Thyroid gland (tissue), 4 donors: ENCODE measurements around the gene ORMDL3. TPM values are rescaled to one million over a fixed set of nuclear protein-coding genes. Genes with fewer than 3 reads are reported as not detected.
"Not testable (repeated sequence)": the region's sequence is repeated elsewhere in the genome, so short reads cannot be mapped to it uniquely, and the experiment has no call there.

Experiments used
- DNase-seq, 2 donors: peaks; one replicate each; pipeline ENCODE4 v3.0.0-alpha.2; 2019
- H3K27ac ChIP-seq, 3 donors: fragments of 200-600 bp; sonication (generic); 1 replicate in 2 of 3; 2 replicates in 1 of 3; pipeline ENCODE4 v1.5.1; 2016 to 2019; ENCODE audit warnings: mild to moderate bottlenecking in 1 of 3, moderate library complexity in 1 of 3
- H3K27me3 ChIP-seq: fragments of 200-600 bp; sonication (generic); one replicate; pipeline ENCODE4 v1.5.1; 2019
- H3K36me3 ChIP-seq, 2 donors: fragments of 200-600 bp; sonication (generic); one replicate each; pipeline ENCODE4 v1.5.1; 2016 to 2019
- H3K4me1 ChIP-seq, 2 donors: fragments of 200-600 bp; sonication (generic); one replicate each; pipeline ENCODE4 v1.5.1; 2017 to 2019
- H3K4me3 ChIP-seq, 3 donors: fragments of 200-600 bp; sonication (generic); replicated peaks in 1 of 3; 1 replicate in 2 of 3; 2 replicates in 1 of 3; pipeline ENCODE4 v1.5.1; 2016; ENCODE audit warnings: mild to moderate bottlenecking in 1 of 3
- H3K9me3 ChIP-seq: fragments of 200-600 bp; sonication (generic); one replicate; pipeline ENCODE4 v1.5.1; 2017
- CTCF ChIP-seq, 6 experiments: fragments of 200-600 bp in 3 of 6; fragments of 450-650 bp in 3 of 6; sonication (generic) in 3 of 6; IDR thresholded peaks; one replicate each; pipeline ENCODE4 v1.5.1; 2016 to 2019; ENCODE audit warnings: antibody characterized with exemption in 6 of 6, mild to moderate bottlenecking in 2 of 6, inconsistent platforms in 1 of 6, moderate library complexity in 1 of 6
- POLR2A ChIP-seq, 2 donors: fragments of 450-650 bp; IDR thresholded peaks; one replicate each; pipeline ENCODE4 v1.6.1; 2017; ENCODE audit warnings: antibody characterized with exemption in 2 of 2, mild to moderate bottlenecking in 2 of 2, moderate library complexity in 1 of 2
- WGBS, 2 donors: methylation state at CpG; one replicate each; pipeline ENCODE4 v1.1.5; 2017; 5-methylcytosine and 5-hydroxymethylcytosine counted together
- intact Hi-C: fragments of 100-400 bp; cut with DNase I; formaldehyde crosslinking; loops from one replicate; pipeline ENCODE4 v1.15.1; 2023
- total RNA-seq, 4 donors: library from RNA; depleted of rRNA; stranded (reverse); fragments of >200 nt; gene quantifications; one replicate each; pipeline ENCODE4 v1.2.3, GENCODE V29; 2016

ORMDL3 gene
- total RNA-seq, 4 donors from 2014 or later, result 81.4 to 125 (median 99.0) TPM

- TF ChIP-seq CTCF (IDR thresholded peaks at IDR 0.05), result no peak
- Histone ChIP-seq H3K36me3 (no peaks in the 10 kb centered on the region), H3K27ac (no peak overlapping the region), H3K9me3 (no peaks in the 10 kb centered on the region), H3K27me3 (no peaks in the 10 kb centered on the region), H3K4me3 (no peak overlapping the region), H3K4me1 (peaks cover 4 to 9% of the 10 kb centered on the region in 2 donors)
- intact Hi-C loops, result loop anchor here (2.0 kb wide), 1 partner anchor 22 kb away; no protein-coding TSS in a partner anchor
- no peak for DNase-seq
- whole genome bisulfite sequencing, 2 donors, result 73 to 79% methylated on average over 5 of the region's 5 CpGs
Observed at GRCh38 chr17:39950871-39951348, 23.5 kb upstream of the ORMDL3 start.

- peaks cover 4 to 9% of the 10 kb centered on the region in 2 donors for H3K4me1 ChIP-seq
- H3K27me3 ChIP-seq, result no peaks in the 10 kb centered on the region
- WGBS, 2 donors, result 79 to 81% methylated on average over 2 of the region's 2 CpGs
- intact Hi-C loops, result no loop called here
- no peak overlapping the region for H3K27ac ChIP-seq
- TF ChIP-seq CTCF (IDR thresholded peaks at IDR 0.05) (no peak), POLR2A (IDR thresholded peaks at IDR 0.05) (no peak)
- H3K4me3 ChIP-seq, result no peak overlapping the region
- no peaks in the 10 kb centered on the region for H3K9me3 ChIP-seq
- no peaks in the 10 kb centered on the region for H3K36me3 ChIP-seq
- no peak for DNase-seq
Observed at GRCh38 chr17:39949028-39949427, 21.6 kb upstream of the ORMDL3 start.

- H3K27me3 ChIP-seq, H3K36me3 ChIP-seq, H3K9me3 ChIP-seq, intact Hi-C loops, H3K27ac ChIP-seq, H3K4me3 ChIP-seq, DNase-seq, H3K4me1 ChIP-seq: not testable (repeated sequence)
- 71 to 88% methylated on average over 5 of the region's 5 CpGs for WGBS, 2 donors
Observed at GRCh38 chr17:39948489-39948828, 21.1 kb upstream of the ORMDL3 start.

- Histone ChIP-seq H3K36me3 (no peaks in the 10 kb centered on the region), H3K4me3 (no peak overlapping the region), H3K27ac (no peak overlapping the region), H3K4me1 (no peaks in the 10 kb centered on the region), H3K27me3 (no peaks in the 10 kb centered on the region), H3K9me3 (no peaks in the 10 kb centered on the region)
- DNase-seq, result no peak
- intact Hi-C loops, result no loop called here
- 81 to 88% methylated on average over 10 to 11 of the region's 15 CpGs for WGBS, 2 donors
- TF ChIP-seq POLR2A (IDR thresholded peaks at IDR 0.05), result no peak
- TF ChIP-seq CTCF (IDR thresholded peaks at IDR 0.05), result no peak
Observed at GRCh38 chr17:39946551-39947330, 19.3 kb upstream of the ORMDL3 start.

GRCh38 chr17:39944393-39944711 is 17.0 kb upstream of the ORMDL3 start:
- H3K27me3 ChIP-seq, result no peaks in the 10 kb centered on the region
- intact Hi-C loops, result no loop called here
- TF ChIP-seq CTCF (IDR thresholded peaks at IDR 0.05) (no peak), POLR2A (IDR thresholded peaks at IDR 0.05) (no peak)
- H3K27ac ChIP-seq, result no peak overlapping the region
- 84 to 94% methylated on average over 5 to 16 of the region's 16 CpGs for WGBS, 2 donors
- no peak overlapping the region for H3K4me3 ChIP-seq
- no peak for DNase-seq
- no peaks in the 10 kb centered on the region for H3K4me1 ChIP-seq
- H3K36me3 ChIP-seq, result no peaks in the 10 kb centered on the region
- no peaks in the 10 kb centered on the region for H3K9me3 ChIP-seq
